Chondrocyte (in vitro differentiated cells): Measurements from ENCODE around the gene NPAT. TPM values are rescaled to one million over a fixed set of nuclear protein-coding genes. Genes with fewer than 3 reads are reported as not detected.

ENCODE experiments used
- DNase-seq: peaks from one replicate; pipeline ENCODE4 v3.0.0; 2021; ENCODE audit warnings: mixed read lengths, low spot score
- H3K27ac Mint-ChIP-seq: one replicate; pipeline ENCODE4 v1.8.0; 2021; ENCODE audit warnings: mild to moderate bottlenecking, moderate library complexity, mixed read lengths; ENCODE audit not compliant: unreplicated experiment
- H3K27me3 Mint-ChIP-seq: 2 replicates; pipeline ENCODE4 v1.8.0; 2021; ENCODE audit warnings: low read depth, mixed read lengths
- H3K36me3 Mint-ChIP-seq: 2 replicates; pipeline ENCODE4 v1.8.0; 2021; ENCODE audit warnings: low read depth, mixed read lengths
- H3K4me1 Mint-ChIP-seq: 2 replicates; pipeline ENCODE4 v1.8.0; 2021; ENCODE audit warnings: low read depth, mild to moderate bottlenecking, mixed read lengths
- H3K4me3 Mint-ChIP-seq: one replicate; pipeline ENCODE4 v1.8.0; 2021; ENCODE audit warnings: mild to moderate bottlenecking, moderate library complexity, mixed read lengths; ENCODE audit not compliant: unreplicated experiment
- H3K9me3 Mint-ChIP-seq: 2 replicates; pipeline ENCODE4 v1.8.0; 2021; ENCODE audit warnings: low read depth, mixed read lengths
- total RNA-seq: library from RNA; stranded (reverse); gene quantifications from 3 replicates; pipeline ENCODE4 v1.2.1, GENCODE V29; 2021
- TF ChIP-seq, protein P1 (sequence below): fragments of 200-600 bp; sonication (generic); IDR thresholded peaks from 2 replicates; pipeline ENCODE4 v1.5.0; 2021; ENCODE audit warnings: antibody characterized with exemption, mild to moderate bottlenecking, moderate library complexity

Gene NPAT
- total RNA-seq, 1 donor from 2014 or later = 9.7 TPM

DNA sequence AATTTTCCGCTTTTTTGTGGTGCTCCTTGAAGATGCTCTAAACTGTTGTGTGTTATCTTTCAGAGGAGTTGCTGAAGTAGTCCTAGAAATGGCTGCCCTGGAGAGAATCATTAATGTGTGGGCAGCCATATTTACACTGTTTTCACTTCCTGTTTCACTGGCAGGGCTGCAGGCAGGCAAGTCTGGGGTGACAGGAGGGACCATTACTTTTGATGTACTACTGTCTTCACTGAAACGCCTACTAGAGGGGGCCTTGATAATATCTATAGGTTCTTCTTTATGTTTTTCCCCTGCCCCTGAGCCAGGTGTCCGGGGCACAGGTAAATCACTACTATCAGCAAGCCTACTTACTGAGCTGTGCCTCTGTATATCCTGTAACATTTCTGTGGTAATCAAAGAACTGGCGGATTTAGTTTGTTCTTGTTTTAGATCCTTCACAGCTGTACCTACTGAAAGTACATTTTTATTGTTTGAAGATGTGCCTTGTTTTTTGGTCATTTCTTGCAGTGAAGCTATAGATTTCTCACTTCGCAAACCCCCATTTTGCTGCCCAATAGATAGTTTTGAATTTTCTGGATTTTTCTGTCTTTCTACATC, 61.4 kb downstream of the NPAT start:
- no peaks in the 10 kb centered on the region for H3K27me3 Mint-ChIP-seq
- H3K36me3 Mint-ChIP-seq = peaks cover 14% of the 10 kb centered on the region
- H3K9me3 Mint-ChIP-seq = no peaks in the 10 kb centered on the region
- no peak for DNase-seq
- no peak overlapping the region for H3K4me3 Mint-ChIP-seq
- peaks cover 11% of the 10 kb centered on the region for H3K4me1 Mint-ChIP-seq
- TF ChIP-seq, protein P1, sequence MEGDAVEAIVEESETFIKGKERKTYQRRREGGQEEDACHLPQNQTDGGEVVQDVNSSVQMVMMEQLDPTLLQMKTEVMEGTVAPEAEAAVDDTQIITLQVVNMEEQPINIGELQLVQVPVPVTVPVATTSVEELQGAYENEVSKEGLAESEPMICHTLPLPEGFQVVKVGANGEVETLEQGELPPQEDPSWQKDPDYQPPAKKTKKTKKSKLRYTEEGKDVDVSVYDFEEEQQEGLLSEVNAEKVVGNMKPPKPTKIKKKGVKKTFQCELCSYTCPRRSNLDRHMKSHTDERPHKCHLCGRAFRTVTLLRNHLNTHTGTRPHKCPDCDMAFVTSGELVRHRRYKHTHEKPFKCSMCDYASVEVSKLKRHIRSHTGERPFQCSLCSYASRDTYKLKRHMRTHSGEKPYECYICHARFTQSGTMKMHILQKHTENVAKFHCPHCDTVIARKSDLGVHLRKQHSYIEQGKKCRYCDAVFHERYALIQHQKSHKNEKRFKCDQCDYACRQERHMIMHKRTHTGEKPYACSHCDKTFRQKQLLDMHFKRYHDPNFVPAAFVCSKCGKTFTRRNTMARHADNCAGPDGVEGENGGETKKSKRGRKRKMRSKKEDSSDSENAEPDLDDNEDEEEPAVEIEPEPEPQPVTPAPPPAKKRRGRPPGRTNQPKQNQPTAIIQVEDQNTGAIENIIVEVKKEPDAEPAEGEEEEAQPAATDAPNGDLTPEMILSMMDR = no peak
- no peak overlapping the region for H3K27ac Mint-ChIP-seq

- Mint-ChIP-seq H3K36me3 (peaks cover 10% of the 10 kb centered on the region), H3K4me3 (no peak overlapping the region), H3K9me3 (no peaks in the 10 kb centered on the region), H3K27me3 (no peaks in the 10 kb centered on the region), H3K27ac (no peak overlapping the region), H3K4me1 (peaks cover 11% of the 10 kb centered on the region)
- no peak for DNase-seq
- TF ChIP-seq, protein P1 = no peak
Observed at GRCh38 chr11:108154591-108154990, 67.8 kb downstream of the NPAT start.

GRCh38 chr11:108148556-108148955, 73.9 kb downstream of the NPAT start:
- H3K4me1 Mint-ChIP-seq = no peaks in the 10 kb centered on the region
- no peak overlapping the region for H3K27ac Mint-ChIP-seq
- H3K9me3 Mint-ChIP-seq = no peaks in the 10 kb centered on the region
- TF ChIP-seq, protein P1 = no peak
- DNase-seq = no peak
- H3K36me3 Mint-ChIP-seq = peaks cover 38% of the 10 kb centered on the region
- no peaks in the 10 kb centered on the region for H3K27me3 Mint-ChIP-seq
- no peak overlapping the region for H3K4me3 Mint-ChIP-seq

DNA sequence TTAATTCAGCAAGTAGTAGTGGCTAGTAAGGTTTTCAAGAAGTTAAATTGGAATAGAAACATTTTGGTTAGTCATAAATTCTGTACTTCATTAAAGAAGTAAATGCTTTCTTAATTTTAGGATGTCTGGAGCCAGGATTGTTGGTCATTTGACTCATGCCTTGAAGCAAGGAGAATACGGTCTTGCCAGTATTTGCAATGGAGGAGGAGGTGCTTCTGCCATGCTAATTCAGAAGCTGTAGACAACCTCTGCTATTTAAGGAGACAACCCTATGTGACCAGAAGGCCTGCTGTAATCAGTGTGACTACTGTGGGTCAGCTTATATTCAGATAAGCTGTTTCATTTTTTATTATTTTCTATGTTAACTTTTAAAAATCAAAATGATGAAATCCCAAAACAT, 75.3 kb downstream of the NPAT start:
- peaks cover 40% of the 10 kb centered on the region for H3K36me3 Mint-ChIP-seq

GRCh38 chr11:108144615-108145014, 77.8 kb downstream of the NPAT start:
- Mint-ChIP-seq H3K27ac (no peak overlapping the region), H3K27me3 (no peaks in the 10 kb centered on the region), H3K4me3 (no peak overlapping the region), H3K9me3 (no peaks in the 10 kb centered on the region), H3K4me1 (no peaks in the 10 kb centered on the region), H3K36me3 (peaks cover 40% of the 10 kb centered on the region)
- TF ChIP-seq, protein P1 = no peak
- DNase-seq = no peak

More for the DNA sequence above, 75.3 kb downstream of the NPAT start:
- Mint-ChIP-seq H3K4me3 (no peak overlapping the region), H3K9me3 (no peaks in the 10 kb centered on the region), H3K27ac (no peak overlapping the region), H3K4me1 (no peaks in the 10 kb centered on the region), H3K27me3 (no peaks in the 10 kb centered on the region)
- no peak for DNase-seq
- TF ChIP-seq, protein P1 = no peak
